Neural crest cell (in vitro differentiated cells): ENCODE results near the gene SLC33A1. TPM values are rescaled to one million over a fixed set of nuclear protein-coding genes. Genes with fewer than 3 reads are reported as not detected.

Experiments used
- DNase-seq: peaks from one replicate; pipeline ENCODE4 v3.0.0; 2021; ENCODE audit warnings: low read depth, mixed read lengths, low spot score
- H3K27ac Mint-ChIP-seq: one replicate; pipeline ENCODE4 v1.8.0; 2021; ENCODE audit warnings: mild to moderate bottlenecking, mixed read lengths; ENCODE audit not compliant: unreplicated experiment
- H3K27me3 Mint-ChIP-seq: 2 replicates; pipeline ENCODE4 v1.8.0; 2021; ENCODE audit warnings: low read depth, mild to moderate bottlenecking, mixed read lengths
- H3K36me3 Mint-ChIP-seq: 2 replicates; pipeline ENCODE4 v1.8.0; 2021; ENCODE audit warnings: low read depth, mild to moderate bottlenecking, mixed read lengths
- H3K4me1 Mint-ChIP-seq: 2 replicates; pipeline ENCODE4 v1.8.0; 2021; ENCODE audit warnings: mixed read lengths
- H3K4me3 Mint-ChIP-seq: one replicate; pipeline ENCODE4 v1.8.0; 2021; ENCODE audit warnings: mild to moderate bottlenecking, mixed read lengths
- H3K9me3 Mint-ChIP-seq: 2 replicates; pipeline ENCODE4 v1.8.0; 2021; ENCODE audit warnings: mixed read lengths
- CTCF ChIP-seq: fragments of 200-600 bp; sonication (generic); conservative IDR thresholded peaks from 2 replicates; pipeline ENCODE4 v1.5.0; 2021; ENCODE audit warnings: antibody characterized with exemption, mild to moderate bottlenecking
- total RNA-seq: library from RNA; stranded (reverse); gene quantifications from 2 replicates; pipeline ENCODE4 v1.2.1, GENCODE V29; 2021

Gene SLC33A1
- total RNA-seq, 1 donor from 2014 or later: 18.8 TPM

- no peak for DNase-seq
- no peak overlapping the region for H3K27ac Mint-ChIP-seq
- H3K27me3 Mint-ChIP-seq: no peaks in the 10 kb centered on the region
- peaks cover 14% of the 10 kb centered on the region for H3K4me1 Mint-ChIP-seq
- peaks cover 3% of the 10 kb centered on the region for H3K36me3 Mint-ChIP-seq
- no peak for TF ChIP-seq CTCF
- no peak overlapping the region for H3K4me3 Mint-ChIP-seq
- H3K9me3 Mint-ChIP-seq: no peaks in the 10 kb centered on the region
Observed at GRCh38 chr3:155807823-155808222, 46.4 kb downstream of the SLC33A1 start.

GRCh38 chr3:155805802-155806618 lies 48.2 kb downstream of the SLC33A1 start, which contains the start of gene C3orf33:
TSS of gene C3orf33 (minus strand) at chr3:155806278. CDS start at chr3:155806252, 26 bp downstream.
- peak; percentile 89 for TF ChIP-seq CTCF
- Mint-ChIP-seq H3K4me1 (peaks cover 14% of the 10 kb centered on the region), H3K27ac (peak within 1 kb of the TSS; percentile 95), H3K27me3 (no peaks in the 10 kb centered on the region), H3K9me3 (no peaks in the 10 kb centered on the region), H3K36me3 (peaks cover 10% of the 10 kb centered on the region), H3K4me3 (peak within 1 kb of the TSS; percentile 90)
- DNase-seq: peak; percentile 66

DNA sequence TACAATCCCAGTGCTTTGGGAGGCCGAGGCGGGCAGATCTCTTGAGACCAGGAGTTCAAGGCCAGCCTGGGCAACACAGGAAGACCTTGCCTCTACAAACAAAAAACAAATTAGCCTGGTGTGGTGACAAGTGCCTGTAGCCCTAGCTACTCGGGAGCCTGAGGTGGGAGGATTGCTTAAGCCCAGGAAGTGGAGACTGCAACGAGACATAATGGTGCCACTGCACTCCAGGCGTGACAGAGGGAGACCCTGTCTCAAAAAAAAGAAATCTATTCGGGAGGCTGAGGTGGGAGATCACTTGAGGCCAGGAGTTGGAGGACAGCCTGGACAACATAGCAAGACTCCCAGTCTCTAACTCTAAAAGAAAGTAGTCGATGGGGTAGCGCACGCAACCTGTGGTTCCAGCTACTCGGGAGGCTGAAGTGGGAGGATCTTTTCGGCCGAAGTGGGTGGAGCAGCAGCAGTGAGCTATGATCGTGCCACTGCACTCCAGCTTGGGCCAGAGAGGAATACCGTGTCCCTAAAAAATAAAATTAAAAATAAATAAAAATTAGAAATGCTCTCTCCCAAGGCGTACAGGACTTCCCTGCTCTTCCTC lies 48.9 kb downstream of the SLC33A1 start:
- H3K4me3 Mint-ChIP-seq: peak overlapping the region; percentile 90
- DNase-seq: peak; percentile 6
- H3K36me3 Mint-ChIP-seq: peaks cover 12% of the 10 kb centered on the region

DNA sequence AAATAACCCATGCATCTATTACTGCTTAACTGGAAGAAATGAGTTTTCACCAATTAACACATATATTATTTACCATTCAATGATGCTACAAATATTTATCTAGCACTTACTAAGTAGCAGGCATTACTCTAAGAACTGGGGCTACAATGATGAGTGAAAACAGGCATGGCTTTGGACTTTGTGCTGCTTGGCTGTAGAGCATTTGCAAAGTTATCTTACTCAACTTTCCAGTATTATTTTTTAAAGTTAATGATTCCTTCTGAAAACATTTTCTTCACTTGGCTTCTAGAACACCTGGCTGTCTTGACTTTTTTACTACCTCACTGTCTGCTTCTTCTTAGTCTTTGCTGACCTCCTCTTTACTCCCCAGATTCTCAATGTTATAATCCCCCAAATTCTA lies 49.9 kb downstream of the SLC33A1 start:
- H3K36me3 Mint-ChIP-seq: peaks cover 15% of the 10 kb centered on the region
- DNase-seq: no peak
- H3K4me1 Mint-ChIP-seq: peaks cover 14% of the 10 kb centered on the region
- H3K27ac Mint-ChIP-seq: no peak overlapping the region
- H3K27me3 Mint-ChIP-seq: no peaks in the 10 kb centered on the region
- H3K4me3 Mint-ChIP-seq: peak overlapping the region; percentile 90
- no peaks in the 10 kb centered on the region for H3K9me3 Mint-ChIP-seq
- TF ChIP-seq CTCF: no peak

More for the DNA sequence above, 48.9 kb downstream of the SLC33A1 start:
- no peak for TF ChIP-seq CTCF
- Mint-ChIP-seq H3K9me3 (no peaks in the 10 kb centered on the region), H3K4me1 (peaks cover 14% of the 10 kb centered on the region), H3K27ac (peak overlapping the region; percentile 95), H3K27me3 (no peaks in the 10 kb centered on the region)

DNA sequence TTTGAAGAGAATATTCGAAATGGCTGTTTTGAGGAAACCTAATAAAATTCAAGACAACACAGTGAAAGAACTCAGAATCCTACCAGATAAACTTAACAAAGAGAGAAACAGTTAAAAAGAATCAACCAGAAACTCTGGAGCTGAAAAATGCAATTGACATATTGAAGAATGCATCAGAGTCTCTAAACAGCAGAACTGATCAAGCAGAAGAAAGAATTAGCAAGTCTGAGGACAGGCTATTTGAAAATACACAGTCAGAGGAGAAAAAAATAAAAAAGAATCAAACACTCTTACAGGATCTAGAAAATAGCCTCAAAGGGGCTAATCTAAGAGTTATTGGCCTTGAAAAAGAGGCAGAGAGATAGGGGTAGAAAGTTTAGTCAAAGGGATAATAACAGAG lies 61.7 kb downstream of the SLC33A1 start:
- Mint-ChIP-seq H3K36me3 (peaks cover 61% of the 10 kb centered on the region), H3K27me3 (no peaks in the 10 kb centered on the region), H3K9me3 (peaks cover 10% of the 10 kb centered on the region), H3K4me1 (peaks cover 5% of the 10 kb centered on the region), H3K4me3 (no peak overlapping the region), H3K27ac (no peak overlapping the region)
- DNase-seq: no peak
- no peak for TF ChIP-seq CTCF
